ENCODE results near the gene TMEM151A. TPM values are rescaled to one million over a fixed set of nuclear protein-coding genes. Genes with fewer than 3 reads are reported as not detected.
A peak's percentile ranks its signal among the peaks of the same experiment; 100 is the strongest.

Gene TMEM151A
- total RNA-seq, 4 donors from 2014 or later: 0.27 to 0.35 TPM; not detected in 2

DNA sequence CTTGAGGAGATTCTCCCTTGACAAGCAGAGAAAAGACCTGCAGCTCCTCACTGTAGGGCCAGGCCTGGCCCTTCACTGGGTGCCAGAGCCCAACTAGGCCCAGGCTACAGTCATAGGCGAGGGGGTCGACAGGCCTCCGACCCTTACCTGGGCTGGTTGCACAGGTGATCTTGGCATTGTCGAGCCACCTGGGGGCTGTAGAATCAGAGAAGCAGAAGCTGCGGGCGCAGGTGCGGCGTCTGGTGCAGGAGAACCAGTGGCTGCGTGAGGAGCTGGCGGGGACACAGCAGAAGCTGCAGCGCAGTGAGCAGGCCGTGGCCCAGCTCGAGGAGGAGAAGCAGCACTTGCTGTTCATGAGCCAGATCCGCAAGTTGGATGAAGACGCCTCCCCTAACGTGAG, 30.1 kb upstream of the TMEM151A start:
- H3K36me3 ChIP-seq: peaks cover 0 to 28% (median 0%) of the 10 kb centered on the region in 3 donors
- no peak overlapping the region for H3K27ac ChIP-seq
- H3K4me3 ChIP-seq: no peak overlapping the region
- H3K27me3 ChIP-seq: no peaks in the 10 kb centered on the region
- H3K9me3 ChIP-seq: no peaks in the 10 kb centered on the region
- no peak for DNase-seq
- peaks cover 0 to 25% (median 7%) of the 10 kb centered on the region in 4 donors for H3K4me1 ChIP-seq
- TF ChIP-seq POLR2A (IDR thresholded peaks at IDR 0.05): no peak

GRCh38 chr11:66262191-66262590, 29.5 kb upstream of the TMEM151A start:
- no peak overlapping the region for H3K4me3 ChIP-seq
- H3K36me3 ChIP-seq: peaks cover 0 to 28% (median 0%) of the 10 kb centered on the region in 3 donors
- H3K27ac ChIP-seq: no peak overlapping the region
- TF ChIP-seq POLR2A (IDR thresholded peaks at IDR 0.05) (no peak), CTCF (IDR thresholded peaks at IDR 0.05) (no peak)
- H3K27me3 ChIP-seq: no peaks in the 10 kb centered on the region
- no peaks in the 10 kb centered on the region for H3K9me3 ChIP-seq
- H3K4me1 ChIP-seq: peaks cover 0 to 25% (median 6%) of the 10 kb centered on the region in 4 donors
- DNase-seq: no peak

- Histone ChIP-seq H3K4me1 (peaks cover 0 to 23% (median 6%) of the 10 kb centered on the region in 4 donors), H3K27me3 (no peaks in the 10 kb centered on the region), H3K4me3 (no peak overlapping the region), H3K36me3 (peaks cover 0 to 28% (median 0%) of the 10 kb centered on the region in 3 donors), H3K9me3 (no peaks in the 10 kb centered on the region), H3K27ac (no peak overlapping the region)
- TF ChIP-seq POLR2A (IDR thresholded peaks at IDR 0.05) (no peak), CTCF (IDR thresholded peaks at IDR 0.05) (no peak)
- DNase-seq: no peak
Measured at GRCh38 chr11:66262696-66263095, 29.0 kb upstream of the TMEM151A start.

DNA sequence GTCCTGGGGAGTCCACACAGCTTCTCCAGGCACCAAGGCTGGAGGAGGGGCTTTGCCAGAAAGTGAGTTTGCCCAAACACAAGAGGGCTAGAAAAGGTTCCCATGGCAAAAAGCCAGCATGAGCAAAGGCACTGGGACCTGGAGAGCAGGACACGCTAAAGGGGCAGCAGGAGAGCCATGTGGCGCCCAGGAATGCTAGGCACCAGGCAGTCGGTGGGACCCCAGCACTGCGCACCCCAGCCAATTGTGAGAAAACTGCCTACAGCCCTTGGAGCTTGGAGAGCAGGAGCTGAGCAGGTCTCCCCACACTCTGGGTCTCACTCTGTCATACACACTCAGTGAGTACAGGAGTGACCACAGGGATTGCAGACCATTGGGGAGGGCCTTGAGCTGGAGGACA, 28.5 kb upstream of the TMEM151A start:
- TF ChIP-seq POLR2A (IDR thresholded peaks at IDR 0.05): no peak
- no peak overlapping the region for H3K4me3 ChIP-seq
- DNase-seq: no peak
- no peak overlapping the region for H3K27ac ChIP-seq
- no peaks in the 10 kb centered on the region for H3K27me3 ChIP-seq
- peaks cover 0 to 23% (median 6%) of the 10 kb centered on the region in 4 donors for H3K4me1 ChIP-seq
- H3K9me3 ChIP-seq: no peaks in the 10 kb centered on the region
- H3K36me3 ChIP-seq: peaks cover 0 to 28% (median 0%) of the 10 kb centered on the region in 3 donors

- H3K4me1 ChIP-seq: peaks cover 0 to 18% (median 1%) of the 10 kb centered on the region in 4 donors
- H3K9me3 ChIP-seq: no peaks in the 10 kb centered on the region
- no peak overlapping the region for H3K27ac ChIP-seq
- no peaks in the 10 kb centered on the region for H3K27me3 ChIP-seq
- H3K4me3 ChIP-seq: no peak overlapping the region
- TF ChIP-seq CTCF (IDR thresholded peaks at IDR 0.05) (no peak), POLR2A (IDR thresholded peaks at IDR 0.05) (no peak)
- DNase-seq: no peak
- peaks cover 0 to 28% (median 0%) of the 10 kb centered on the region in 3 donors for H3K36me3 ChIP-seq
Measured at GRCh38 chr11:66263785-66264184, 27.9 kb upstream of the TMEM151A start.

GRCh38 chr11:66264383-66264782, 27.3 kb upstream of the TMEM151A start:
- no peak for DNase-seq
- H3K27ac ChIP-seq: no peak overlapping the region
- H3K9me3 ChIP-seq: no peaks in the 10 kb centered on the region
- peaks cover 0 to 17% (median 1%) of the 10 kb centered on the region in 4 donors for H3K4me1 ChIP-seq
- no peaks in the 10 kb centered on the region for H3K27me3 ChIP-seq
- H3K36me3 ChIP-seq: peaks cover 0 to 28% (median 0%) of the 10 kb centered on the region in 3 donors
- no peak overlapping the region for H3K4me3 ChIP-seq
- TF ChIP-seq POLR2A (IDR thresholded peaks at IDR 0.05) (no peak), CTCF (IDR thresholded peaks at IDR 0.05) (no peak)

- Histone ChIP-seq H3K4me3 (no peak overlapping the region), H3K9me3 (no peaks in the 10 kb centered on the region), H3K27me3 (no peaks in the 10 kb centered on the region), H3K4me1 (peaks cover 0 to 23% (median 3%) of the 10 kb centered on the region in 4 donors), H3K27ac (no peak overlapping the region), H3K36me3 (peaks cover 0 to 25% (median 0%) of the 10 kb centered on the region in 3 donors)
- DNase-seq: no peak
- TF ChIP-seq POLR2A (IDR thresholded peaks at IDR 0.05): no peak
- peak in 3 of 6 experiments; percentile 12 to 36 (median 32) for TF ChIP-seq CTCF (IDR thresholded peaks at IDR 0.05)
Measured at GRCh38 chr11:66264914-66265313, 26.8 kb upstream of the TMEM151A start.

Data from Peyer's patch (tissue), 4 donors.